Astrocyte (in vitro differentiated cells and primary cell): ENCODE measurements around the gene TNP2. TPM values are rescaled to one million over a fixed set of nuclear protein-coding genes. Genes with fewer than 3 reads are reported as not detected.

ENCODE experiments used
- DNase-seq: peaks from one replicate; pipeline ENCODE4 v3.0.0-alpha.2; 2010; ENCODE audit warnings: low read depth
- FAIRE-seq: peaks from 2 replicates; lab custom pipeline; 2011; peaks lifted over from hg19 to GRCh38; lab: Jason Lieb, UNC
- H2AFZ ChIP-seq: 2 replicates; pipeline ENCODE4 v1.6.0; 2012; ENCODE audit warnings: low read depth, low read length, inconsistent platforms
- H3K27ac ChIP-seq: 2 replicates; pipeline ENCODE4 v1.5.1; 2011; ENCODE audit warnings: low read depth, low read length, inconsistent platforms
- H3K27me3 ChIP-seq: 2 replicates; pipeline ENCODE4 v1.6.0; 2011; ENCODE audit warnings: low read length, inconsistent platforms; ENCODE audit not compliant: insufficient read depth
- H3K36me3 ChIP-seq: 2 replicates; pipeline ENCODE4 v1.5.1; 2011; ENCODE audit warnings: low read length, inconsistent platforms; ENCODE audit not compliant: insufficient read depth
- H3K4me1 ChIP-seq: 2 replicates; pipeline ENCODE4 v1.5.1; 2011; ENCODE audit warnings: low read length, inconsistent platforms; ENCODE audit not compliant: insufficient read depth
- H3K4me2 ChIP-seq: 2 replicates; pipeline ENCODE4 v1.6.0; 2012; ENCODE audit warnings: low read length, inconsistent platforms
- H3K4me3 ChIP-seq: 2 replicates; pipeline ENCODE4 v1.5.1; 2011; ENCODE audit warnings: low read depth, mild to moderate bottlenecking, low read length, inconsistent platforms; ENCODE audit not compliant: insufficient read depth
- H3K79me2 ChIP-seq: 2 replicates; pipeline ENCODE4 v1.6.0; 2012; ENCODE audit warnings: mild to moderate bottlenecking, low read length, inconsistent platforms; ENCODE audit not compliant: insufficient read depth
- H3K9ac ChIP-seq: 2 replicates; pipeline ENCODE4 v1.6.0; 2012; ENCODE audit warnings: mild to moderate bottlenecking, low read length, inconsistent platforms
- H3K9me3 ChIP-seq: 2 replicates; pipeline ENCODE4 v1.5.1; 2012; ENCODE audit warnings: low read depth, mild to moderate bottlenecking, low read length, inconsistent platforms; ENCODE audit not compliant: insufficient read depth
- H4K20me1 ChIP-seq: 2 replicates; pipeline ENCODE4 v1.6.0; 2012; ENCODE audit warnings: low read length, inconsistent platforms; ENCODE audit not compliant: insufficient read depth
- H3K27ac Mint-ChIP-seq: one replicate; pipeline ENCODE4 v1.8.0; 2021; ENCODE audit warnings: mild to moderate bottlenecking, mixed read lengths; ENCODE audit not compliant: unreplicated experiment
- H3K27me3 Mint-ChIP-seq: one replicate; pipeline ENCODE4 v1.8.0; 2021; ENCODE audit warnings: low read depth, mixed read lengths; ENCODE audit not compliant: unreplicated experiment
- H3K36me3 Mint-ChIP-seq: one replicate; pipeline ENCODE4 v1.8.0; 2021; ENCODE audit warnings: low read depth, mixed read lengths; ENCODE audit not compliant: unreplicated experiment
- H3K4me1 Mint-ChIP-seq: one replicate; pipeline ENCODE4 v1.8.0; 2021; ENCODE audit warnings: low read depth, mixed read lengths; ENCODE audit not compliant: unreplicated experiment
- H3K4me3 Mint-ChIP-seq: one replicate; pipeline ENCODE4 v1.8.0; 2021; ENCODE audit warnings: mild to moderate bottlenecking, moderate library complexity, mixed read lengths; ENCODE audit not compliant: unreplicated experiment
- H3K9me3 Mint-ChIP-seq: one replicate; pipeline ENCODE4 v1.8.0; 2021; ENCODE audit warnings: mild to moderate bottlenecking, mixed read lengths; ENCODE audit not compliant: unreplicated experiment
- CTCF ChIP-seq: IDR thresholded peaks from 2 replicates; pipeline ENCODE4 v1.5.1; 2011; ENCODE audit warnings: low read depth, mild to moderate bottlenecking, inconsistent platforms, low read length, moderate library complexity; ENCODE audit not compliant: insufficient read depth
- EZH2 ChIP-seq: IDR thresholded peaks from 2 replicates; pipeline ENCODE4 v1.6.1; 2012; ENCODE audit warnings: mild to moderate bottlenecking, low read length, inconsistent platforms; ENCODE audit not compliant: insufficient read depth
- total RNA-seq: library from RNA; stranded (reverse); gene quantifications from 2 replicates; pipeline ENCODE4 v1.2.1, GENCODE V29; 2021

Gene TNP2
- total RNA-seq, 1 donor from 2014 or later, result not detected

- H3K27me3 Mint-ChIP-seq, result peaks cover 2% of the 10 kb centered on the region
- DNase-seq (no peak), FAIRE-seq (no peak)
- Histone ChIP-seq H3K27ac (no peak overlapping the region), H3K79me2 (no peaks in the 10 kb centered on the region), H2AFZ (no peak overlapping the region), H3K9ac (no peak overlapping the region), H3K4me3 (no peak overlapping the region), H3K4me1 (no peaks in the 10 kb centered on the region), H3K9me3 (no peaks in the 10 kb centered on the region), H3K27me3 (peaks cover 5% of the 10 kb centered on the region), H4K20me1 (no peaks in the 10 kb centered on the region), H3K36me3 (no peaks in the 10 kb centered on the region), H3K4me2 (no peak overlapping the region)
- no peak overlapping the region for H3K4me3 Mint-ChIP-seq
- H3K27ac Mint-ChIP-seq, result no peak overlapping the region
- H3K4me1 Mint-ChIP-seq, result no peaks in the 10 kb centered on the region
- H3K9me3 Mint-ChIP-seq, result no peaks in the 10 kb centered on the region
- no peak for TF ChIP-seq EZH2
- TF ChIP-seq CTCF, result no peak
- H3K36me3 Mint-ChIP-seq, result no peaks in the 10 kb centered on the region
These were observed 26.5 kb downstream of the TNP2 start for GRCh38 chr16:11242658-11243057.

GRCh38 chr16:11241480-11242204 is 27.5 kb downstream of the TNP2 start:
- FAIRE-seq, result no peak
- Mint-ChIP-seq H3K4me1 (no peaks in the 10 kb centered on the region), H3K36me3 (no peaks in the 10 kb centered on the region), H3K27me3 (peaks cover 2% of the 10 kb centered on the region), H3K4me3 (no peak overlapping the region), H3K27ac (no peak overlapping the region), H3K9me3 (no peaks in the 10 kb centered on the region)
- no peak overlapping the region for H3K27ac ChIP-seq
- H3K4me1 ChIP-seq, result no peaks in the 10 kb centered on the region
- TF ChIP-seq CTCF, result no peak
- TF ChIP-seq EZH2, result no peak
- H3K79me2 ChIP-seq, result no peaks in the 10 kb centered on the region
- H3K4me2 ChIP-seq, result no peak overlapping the region
- peaks cover 5% of the 10 kb centered on the region for H3K27me3 ChIP-seq
- H4K20me1 ChIP-seq, result no peaks in the 10 kb centered on the region
- no peak for DNase-seq
- H3K9me3 ChIP-seq, result no peaks in the 10 kb centered on the region
- H3K36me3 ChIP-seq, result no peaks in the 10 kb centered on the region
- no peak overlapping the region for H3K9ac ChIP-seq
- no peak overlapping the region for H2AFZ ChIP-seq
- no peak overlapping the region for H3K4me3 ChIP-seq
